Calu3 (cell line): ENCODE measurements around the gene ADRA1B. TPM values are rescaled to one million over a fixed set of nuclear protein-coding genes. Genes with fewer than 3 reads are reported as not detected.
"Not testable (repeated sequence)": the region's sequence is repeated elsewhere in the genome, so short reads cannot be mapped to it uniquely, and the experiment has no call there.

ENCODE experiments used
- BruUV-seq: library from RNA; stranded (reverse); fragments of 400-500 nt; replicated peaks from 2 replicates; lab custom pipeline; 2021; lab: Mats Ljungman, UMichigan
- CTCF ChIA-PET: fragments of 300-600 bp; sonication (Branson Sonifier 250); formaldehyde crosslinking; loops from one replicate; lab custom pipeline; 2022; ENCODE audit warnings: antibody characterized with exemption; lab: Charles Lee
- DNase-seq: peaks from one replicate; pipeline ENCODE4 v3.0.0; 2022
- H3K27ac Mint-ChIP-seq: one replicate; pipeline ENCODE4 v1.8.0; 2022; ENCODE audit warnings: mixed read lengths; ENCODE audit not compliant: unreplicated experiment
- H3K27me3 Mint-ChIP-seq: one replicate; pipeline ENCODE4 v1.8.0; 2022; ENCODE audit warnings: mixed read lengths; ENCODE audit not compliant: unreplicated experiment
- H3K36me3 Mint-ChIP-seq: one replicate; pipeline ENCODE4 v1.8.0; 2022; ENCODE audit warnings: mild to moderate bottlenecking, moderate library complexity, mixed read lengths; ENCODE audit not compliant: insufficient read depth, unreplicated experiment
- H3K4me1 Mint-ChIP-seq: one replicate; pipeline ENCODE4 v1.8.0; 2022; ENCODE audit warnings: mild to moderate bottlenecking, low read depth, mixed read lengths; ENCODE audit not compliant: unreplicated experiment
- H3K4me3 Mint-ChIP-seq: one replicate; pipeline ENCODE4 v1.8.0; 2022; ENCODE audit warnings: mild to moderate bottlenecking, low read depth, moderate library complexity, mixed read lengths; ENCODE audit not compliant: unreplicated experiment
- H3K9me3 Mint-ChIP-seq: one replicate; pipeline ENCODE4 v1.8.0; 2022; ENCODE audit warnings: low read depth, mixed read lengths; ENCODE audit not compliant: unreplicated experiment
- intact Hi-C: fragments of 100-400 bp; cut with micrococcal nuclease; formaldehyde crosslinking; loops from one replicate; pipeline ENCODE4 v1.10.0; 2022; ENCODE audit not compliant: unreplicated experiment
- total RNA-seq: library from RNA; stranded (reverse); gene quantifications from 2 replicates; pipeline ENCODE4 v1.2.3, GENCODE V29; 2022
- TF ChIP-seq, protein P1 (sequence below): fragments of 200-600 bp; IDR thresholded peaks from one replicate; pipeline ENCODE4 v1.8.0; 2022; ENCODE audit warnings: antibody characterized with exemption; ENCODE audit not compliant: unreplicated experiment

Gene ADRA1B
- total RNA-seq, 1 experiment from 2014 or later = 10.9 TPM

DNA sequence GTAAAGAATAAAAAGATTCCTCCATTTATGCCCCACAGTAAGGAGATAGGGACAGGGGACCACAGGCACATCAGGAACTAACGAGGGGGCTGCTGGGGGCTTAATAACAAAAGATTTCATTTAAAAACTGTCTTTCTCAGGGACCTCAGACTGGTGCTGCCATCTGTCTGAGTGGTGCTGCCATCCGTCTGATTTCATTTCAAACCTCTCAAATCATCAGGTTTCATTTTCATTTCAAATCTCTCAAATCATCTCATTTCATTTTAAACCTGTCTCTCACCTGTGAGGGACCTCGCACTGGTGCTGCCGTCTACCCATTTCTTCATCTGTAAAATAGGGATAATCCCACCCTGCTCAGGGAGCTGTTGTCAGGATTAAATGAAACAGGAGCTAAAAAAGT lies 45.9 kb downstream of the ADRA1B start:
- BruUV-seq = no TSS peak
- TF ChIP-seq, protein P1, sequence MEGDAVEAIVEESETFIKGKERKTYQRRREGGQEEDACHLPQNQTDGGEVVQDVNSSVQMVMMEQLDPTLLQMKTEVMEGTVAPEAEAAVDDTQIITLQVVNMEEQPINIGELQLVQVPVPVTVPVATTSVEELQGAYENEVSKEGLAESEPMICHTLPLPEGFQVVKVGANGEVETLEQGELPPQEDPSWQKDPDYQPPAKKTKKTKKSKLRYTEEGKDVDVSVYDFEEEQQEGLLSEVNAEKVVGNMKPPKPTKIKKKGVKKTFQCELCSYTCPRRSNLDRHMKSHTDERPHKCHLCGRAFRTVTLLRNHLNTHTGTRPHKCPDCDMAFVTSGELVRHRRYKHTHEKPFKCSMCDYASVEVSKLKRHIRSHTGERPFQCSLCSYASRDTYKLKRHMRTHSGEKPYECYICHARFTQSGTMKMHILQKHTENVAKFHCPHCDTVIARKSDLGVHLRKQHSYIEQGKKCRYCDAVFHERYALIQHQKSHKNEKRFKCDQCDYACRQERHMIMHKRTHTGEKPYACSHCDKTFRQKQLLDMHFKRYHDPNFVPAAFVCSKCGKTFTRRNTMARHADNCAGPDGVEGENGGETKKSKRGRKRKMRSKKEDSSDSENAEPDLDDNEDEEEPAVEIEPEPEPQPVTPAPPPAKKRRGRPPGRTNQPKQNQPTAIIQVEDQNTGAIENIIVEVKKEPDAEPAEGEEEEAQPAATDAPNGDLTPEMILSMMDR = no peak
- DNase-seq = no peak
- CTCF ChIA-PET = interaction anchor here (0.6 to 0.7 kb wide), 2 partner anchors 8 to 290 kb away, joined by 4 to 8 read pairs; no protein-coding TSS in a partner anchor
- no peaks in the 10 kb centered on the region for H3K36me3 Mint-ChIP-seq
- no peaks in the 10 kb centered on the region for H3K27me3 Mint-ChIP-seq
- no peak overlapping the region for H3K4me3 Mint-ChIP-seq
- H3K4me1 Mint-ChIP-seq = peaks cover 10% of the 10 kb centered on the region
- H3K9me3 Mint-ChIP-seq = no peaks in the 10 kb centered on the region
- H3K27ac Mint-ChIP-seq = no peak overlapping the region
- intact Hi-C loops = loop anchor here (5.0 kb wide), 1 partner anchor 445 kb away; no protein-coding TSS in a partner anchor

DNA sequence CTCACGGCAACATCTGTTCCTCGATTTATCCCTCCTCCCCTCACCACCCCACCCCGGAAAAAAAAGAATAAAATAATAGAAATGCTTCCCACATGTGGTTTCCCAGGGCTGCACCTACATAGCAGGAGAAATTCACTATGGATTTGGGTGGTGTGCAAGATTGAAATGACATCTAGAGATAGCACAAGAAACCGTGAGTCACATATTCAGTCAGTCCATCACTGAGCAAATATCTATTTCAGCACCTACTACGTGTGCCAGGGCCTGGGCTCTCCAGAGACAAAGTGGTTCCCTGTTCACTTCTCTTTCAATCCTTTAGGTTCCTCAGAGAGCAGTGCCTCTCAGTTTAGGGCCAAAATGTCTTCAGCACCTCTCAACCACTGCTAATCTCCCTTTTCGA lies 47.7 kb downstream of the ADRA1B start:
- CTCF ChIA-PET = interaction anchor here (1.4 kb wide), 1 partner anchor 446 kb away, joined by 3 read pairs; no protein-coding TSS in a partner anchor
- no TSS peak for BruUV-seq
- intact Hi-C loops = loop anchor here (5.0 kb wide), 1 partner anchor 447 kb away; no protein-coding TSS in a partner anchor
- H3K9me3 Mint-ChIP-seq = no peaks in the 10 kb centered on the region
- DNase-seq = no peak
- H3K27me3 Mint-ChIP-seq = no peaks in the 10 kb centered on the region
- TF ChIP-seq, protein P1 = no peak
- H3K36me3 Mint-ChIP-seq = no peaks in the 10 kb centered on the region
- no peak overlapping the region for H3K27ac Mint-ChIP-seq
- no peak overlapping the region for H3K4me3 Mint-ChIP-seq
- H3K4me1 Mint-ChIP-seq = peaks cover 10% of the 10 kb centered on the region

DNA sequence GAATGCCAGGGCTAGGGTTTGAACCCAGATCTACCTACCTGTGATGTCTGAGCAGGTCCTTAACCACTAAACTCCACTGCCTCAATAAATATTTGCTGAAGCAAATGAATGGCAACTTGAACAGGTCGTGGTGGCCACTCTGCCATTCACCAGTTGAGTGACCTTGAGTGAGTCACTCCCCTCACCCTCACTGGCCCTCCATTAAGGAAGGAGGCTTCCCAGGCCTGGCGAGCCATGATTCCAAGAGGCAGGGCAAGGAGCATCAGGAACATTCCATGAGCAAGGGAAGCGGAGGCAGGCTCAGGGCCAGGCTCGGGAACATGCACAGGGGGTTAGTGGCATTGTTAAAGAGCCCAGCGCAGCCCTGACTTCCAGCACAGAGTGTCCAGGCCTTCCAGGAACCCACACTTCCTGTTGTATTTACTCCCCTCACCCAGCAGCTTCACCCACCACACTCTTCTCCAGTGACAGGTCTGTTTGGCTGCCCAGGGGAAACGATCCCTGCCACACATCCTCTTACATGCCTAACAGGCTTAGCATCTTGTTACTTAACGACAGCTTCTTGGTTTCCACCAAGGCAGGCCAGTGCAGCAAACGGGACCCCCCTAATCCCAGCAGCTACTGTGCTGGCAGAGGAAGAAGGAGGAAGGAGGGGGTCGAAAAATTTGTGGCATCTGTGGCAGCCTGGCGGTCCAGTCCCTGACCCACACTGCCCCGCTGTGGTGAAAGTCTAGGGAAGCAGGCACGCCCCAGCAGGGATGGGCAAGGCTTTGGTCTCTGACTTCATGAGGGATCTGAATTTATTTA lies 49.0 kb downstream of the ADRA1B start:
- H3K27ac Mint-ChIP-seq = no peak overlapping the region
- H3K27me3 Mint-ChIP-seq = no peaks in the 10 kb centered on the region
- intact Hi-C loops = loop anchor here (1.0 kb wide), 1 partner anchor 434 kb away; no protein-coding TSS in a partner anchor
- BruUV-seq = no TSS peak
- H3K36me3 Mint-ChIP-seq = no peaks in the 10 kb centered on the region
- no peaks in the 10 kb centered on the region for H3K9me3 Mint-ChIP-seq
- CTCF ChIA-PET = interaction anchor here (1.1 kb wide), 1 partner anchor 22 kb away, joined by 3 read pairs; no protein-coding TSS in a partner anchor
- TF ChIP-seq, protein P1 = peak; percentile 81
- H3K4me1 Mint-ChIP-seq = peaks cover 10% of the 10 kb centered on the region
- no peak overlapping the region for H3K4me3 Mint-ChIP-seq
- peak; percentile 76 for DNase-seq

DNA sequence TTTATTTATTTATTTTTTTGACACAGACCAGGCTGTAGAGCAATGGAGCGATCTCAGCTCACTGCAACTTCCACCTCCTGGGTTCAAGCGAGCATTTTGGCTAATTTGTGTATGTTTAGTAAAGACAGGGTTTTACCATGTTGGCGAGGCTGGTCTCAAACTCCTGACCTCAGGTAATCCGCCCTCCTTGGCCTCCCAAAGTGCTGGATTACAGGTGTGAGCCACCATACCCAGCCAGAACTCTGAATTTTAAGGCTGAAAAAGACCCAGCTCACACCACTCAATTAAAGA lies 49.5 kb downstream of the ADRA1B start:
- not testable (repeated sequence) for H3K9me3 Mint-ChIP-seq, H3K27ac Mint-ChIP-seq, BruUV-seq, H3K27me3 Mint-ChIP-seq, H3K36me3 Mint-ChIP-seq, H3K4me3 Mint-ChIP-seq, DNase-seq
- intact Hi-C loops = loop anchor here (1.0 kb wide), 1 partner anchor 434 kb away; no protein-coding TSS in a partner anchor
- peaks cover 12% of the 10 kb centered on the region for H3K4me1 Mint-ChIP-seq
- CTCF ChIA-PET = interaction anchor here (1.1 kb wide), 1 partner anchor 21 kb away, joined by 3 read pairs; no protein-coding TSS in a partner anchor

DNA sequence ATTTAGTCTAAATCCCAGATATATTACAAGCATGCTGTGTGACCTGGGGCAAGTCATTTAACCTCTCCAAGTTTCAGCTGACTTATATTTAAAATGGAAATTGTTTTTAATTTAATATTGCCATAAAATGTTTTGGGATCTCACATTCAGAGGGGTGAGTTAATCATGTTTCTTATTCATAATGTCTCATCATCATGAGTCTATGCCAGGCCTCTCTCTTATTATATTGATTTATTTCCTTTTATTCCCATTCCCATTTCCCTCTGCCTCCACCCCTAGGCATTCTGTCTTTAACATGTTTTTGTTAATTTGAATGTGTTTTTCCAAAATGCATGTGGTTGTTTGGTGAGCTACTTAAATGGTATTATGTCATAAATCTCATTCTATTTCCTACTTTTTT lies 53.7 kb downstream of the ADRA1B start:
- Mint-ChIP-seq H3K4me1 (peaks cover 31% of the 10 kb centered on the region), H3K9me3 (no peaks in the 10 kb centered on the region), H3K27me3 (peaks cover 35% of the 10 kb centered on the region), H3K36me3 (peaks cover 4% of the 10 kb centered on the region), H3K4me3 (no peak overlapping the region), H3K27ac (no peak overlapping the region)
- CTCF ChIA-PET = interaction anchor here (0.7 kb wide), 1 partner anchor 942 kb away, joined by 3 read pairs; no protein-coding TSS in a partner anchor
- TF ChIP-seq, protein P1 = no peak
- no TSS peak for BruUV-seq
- DNase-seq = no peak
- intact Hi-C loops = no loop called here
